ENCODE measurements around the gene SMIM11.
A peak's percentile ranks its signal among the peaks of the same experiment; 100 is the strongest.
"Not testable (repeated sequence)": the region's sequence is repeated elsewhere in the genome, so short reads cannot be mapped to it uniquely, and the experiment has no call there.

Gene SMIM11

GRCh38 chr21:34374940-34375618 lies at the start of gene SMIM11:
TSS of gene SMIM11 (plus strand) at chr21:34375507. CDS start at chr21:34379505, 3,998 bp downstream.
- not testable (repeated sequence) for DNase-seq (ENCODE audit: low read depth)

GRCh38 chr21:34330055-34330454 lies 45.3 kb upstream of the SMIM11 start:
- no peak for DNase-seq (ENCODE audit: low read depth)

GRCh38 chr21:34331726-34332125 lies 43.6 kb upstream of the SMIM11 start:
- DNase-seq (ENCODE audit: low read depth): no peak

GRCh38 chr21:34332347-34332746 lies 43.0 kb upstream of the SMIM11 start:
- DNase-seq (ENCODE audit: low read depth): no peak

- peak; percentile 93 for DNase-seq (ENCODE audit: low read depth)
Measured at GRCh38 chr21:34333121-34333739, 42.1 kb upstream of the SMIM11 start.

GRCh38 chr21:34335316-34335715 lies 40.0 kb upstream of the SMIM11 start:
- peak; percentile 74 for DNase-seq (ENCODE audit: low read depth)

GRCh38 chr21:34336245-34336644 lies 39.1 kb upstream of the SMIM11 start:
- peak; percentile 51 for DNase-seq (ENCODE audit: low read depth)

GRCh38 chr21:34336756-34337391 lies 38.4 kb upstream of the SMIM11 start:
- DNase-seq (ENCODE audit: low read depth): peak; percentile 86

GRCh38 chr21:34337741-34338140 lies 37.6 kb upstream of the SMIM11 start:
- peak; percentile 38 for DNase-seq (ENCODE audit: low read depth)

GRCh38 chr21:34338226-34338625 lies 37.1 kb upstream of the SMIM11 start:
- DNase-seq (ENCODE audit: low read depth): no peak

GRCh38 chr21:34340061-34340460 lies 35.2 kb upstream of the SMIM11 start:
- DNase-seq (ENCODE audit: low read depth): no peak

- peak; percentile 61 for DNase-seq (ENCODE audit: low read depth)
Measured at GRCh38 chr21:34342476-34342875, 32.8 kb upstream of the SMIM11 start.

GRCh38 chr21:34343347-34343746 lies 32.0 kb upstream of the SMIM11 start:
- DNase-seq (ENCODE audit: low read depth): no peak

GRCh38 chr21:34343838-34344381 lies 31.4 kb upstream of the SMIM11 start:
- DNase-seq (ENCODE audit: low read depth): no peak

- peak; percentile 26 for DNase-seq (ENCODE audit: low read depth)
Measured at GRCh38 chr21:34344584-34344983, 30.7 kb upstream of the SMIM11 start.

GRCh38 chr21:34345091-34345871 lies 30.0 kb upstream of the SMIM11 start:
- DNase-seq (ENCODE audit: low read depth): peak; percentile 94

- DNase-seq (ENCODE audit: low read depth): peak; percentile 87
Measured at GRCh38 chr21:34345892-34346291, 29.4 kb upstream of the SMIM11 start.

GRCh38 chr21:34348890-34349519 lies 26.3 kb upstream of the SMIM11 start:
- DNase-seq (ENCODE audit: low read depth): no peak

GRCh38 chr21:34351786-34352241 lies 23.5 kb upstream of the SMIM11 start:
- peak; percentile 57 for DNase-seq (ENCODE audit: low read depth)

- no peak for DNase-seq (ENCODE audit: low read depth)
Measured at GRCh38 chr21:34352556-34352955, 22.8 kb upstream of the SMIM11 start.

GRCh38 chr21:34353182-34353581 lies 22.1 kb upstream of the SMIM11 start:
- DNase-seq (ENCODE audit: low read depth): no peak

- no peak for DNase-seq (ENCODE audit: low read depth)
Measured at GRCh38 chr21:34354836-34355235, 20.5 kb upstream of the SMIM11 start.
